IPS-NIHi11 (cell line): ENCODE data around the gene NADSYN1.
"Not testable (repeated sequence)": the region's sequence is repeated elsewhere in the genome, so short reads cannot be mapped to it uniquely, and the experiment has no call there.

Experiments used
- DNase-seq: peaks from one replicate; pipeline ENCODE4 v3.0.0; 2012; ENCODE audit warnings: mixed read lengths, low spot score

NADSYN1 gene

DNA sequence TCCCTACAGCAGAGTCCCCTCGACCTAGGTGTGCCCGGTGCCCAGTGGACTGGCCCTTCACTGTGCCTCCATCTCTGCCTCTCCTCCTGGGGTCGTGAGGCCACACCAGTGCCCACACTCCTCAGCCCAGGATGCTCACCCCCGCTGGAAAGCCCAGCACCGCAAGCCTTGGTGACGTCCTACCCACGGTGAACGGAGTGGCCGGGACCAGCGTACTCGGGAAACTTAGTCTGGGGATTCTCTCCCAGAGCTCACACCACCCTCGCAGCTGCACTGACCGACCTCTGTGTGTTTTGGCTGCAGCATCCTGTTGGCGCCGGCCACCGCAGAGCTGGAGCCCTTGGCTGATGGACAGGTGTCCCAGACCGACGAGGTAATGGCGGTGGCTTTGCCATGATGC is 38.5 kb downstream of the NADSYN1 start:
- DNase-seq = no peak

DNA sequence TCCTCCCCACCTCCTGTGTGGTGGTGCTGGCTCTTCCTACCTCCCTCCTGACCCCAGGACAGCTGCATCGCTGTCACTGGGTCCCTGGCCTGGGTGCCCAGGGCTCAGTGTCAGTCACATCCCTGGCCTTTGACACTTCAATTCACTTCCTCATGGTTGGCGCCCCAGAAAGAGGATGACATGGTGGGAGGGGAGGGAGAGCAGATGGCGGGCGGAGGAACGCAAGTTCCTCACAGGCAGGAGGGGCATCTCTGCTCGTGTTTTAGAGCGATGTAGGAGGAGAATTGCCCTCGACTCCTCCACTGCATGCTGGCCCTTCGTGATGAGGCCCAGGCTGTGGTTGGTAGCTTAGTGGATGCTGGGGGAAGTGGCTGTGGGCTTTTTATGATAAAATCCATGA is 38.9 kb downstream of the NADSYN1 start:
- DNase-seq = no peak

DNA sequence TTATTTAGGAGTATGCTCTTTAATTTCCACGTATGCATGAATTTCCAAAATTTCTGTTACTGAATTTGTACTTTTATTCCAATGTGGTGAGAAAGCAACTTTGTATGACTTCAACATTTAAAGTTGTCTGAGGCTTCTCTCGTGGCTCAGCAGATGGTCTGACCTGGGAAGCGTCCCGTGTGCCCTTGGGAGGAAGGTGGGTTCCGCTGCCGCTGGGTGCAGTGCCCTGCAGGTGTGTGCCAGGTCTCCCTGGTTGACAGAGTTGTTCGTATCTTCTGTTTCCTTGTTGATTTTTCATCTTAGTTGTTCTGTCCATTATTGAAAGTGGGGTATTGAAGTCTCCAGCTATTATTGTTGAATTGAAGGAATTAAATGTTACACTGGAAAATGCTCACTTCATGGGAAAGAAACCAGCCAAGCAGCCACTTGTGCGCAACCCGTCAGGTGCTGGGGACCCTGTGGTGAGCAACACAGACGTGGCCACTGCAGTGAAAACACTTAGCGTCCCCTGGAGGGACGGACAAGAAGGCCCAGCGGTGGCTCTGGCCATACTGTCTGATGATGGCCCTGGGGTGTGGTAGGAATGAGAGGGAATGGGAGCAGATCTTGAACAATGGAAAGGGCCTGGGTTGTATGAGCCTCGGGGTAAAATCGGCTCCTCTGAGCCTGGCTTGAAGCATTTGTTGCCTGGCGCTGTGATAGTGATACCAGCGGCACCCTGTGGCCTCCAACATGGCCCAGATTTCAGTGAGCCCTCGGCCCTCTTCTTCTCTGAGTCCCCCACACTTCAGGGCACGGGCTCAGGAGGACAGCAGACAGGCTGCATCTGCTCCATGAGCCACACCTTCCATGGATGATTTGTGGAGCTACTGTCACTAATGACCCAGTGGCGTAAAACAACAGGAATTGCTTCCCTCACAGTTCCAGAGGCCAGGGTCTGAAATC is 42.6 kb downstream of the NADSYN1 start:
- no peak for DNase-seq

DNA sequence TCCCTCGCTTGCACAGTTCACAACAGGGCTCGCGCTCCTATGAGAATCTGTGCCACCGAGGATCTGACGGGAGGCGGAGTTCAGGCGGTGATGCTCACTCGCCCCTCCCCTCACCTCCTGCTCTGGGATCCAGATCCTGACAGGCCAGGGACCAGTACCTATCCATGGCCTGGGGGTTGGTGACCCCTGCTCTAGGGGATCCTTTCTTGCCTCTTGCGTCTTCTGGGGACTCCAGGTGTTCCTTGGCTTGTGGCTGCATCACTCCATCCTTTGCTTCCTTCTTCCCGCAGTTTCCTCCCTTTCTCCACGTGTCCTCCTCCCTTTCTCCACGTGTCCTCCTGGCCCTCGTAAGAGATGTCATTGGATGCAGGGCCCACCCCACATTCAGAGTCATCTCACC is 43.4 kb downstream of the NADSYN1 start:
- no peak for DNase-seq

DNA sequence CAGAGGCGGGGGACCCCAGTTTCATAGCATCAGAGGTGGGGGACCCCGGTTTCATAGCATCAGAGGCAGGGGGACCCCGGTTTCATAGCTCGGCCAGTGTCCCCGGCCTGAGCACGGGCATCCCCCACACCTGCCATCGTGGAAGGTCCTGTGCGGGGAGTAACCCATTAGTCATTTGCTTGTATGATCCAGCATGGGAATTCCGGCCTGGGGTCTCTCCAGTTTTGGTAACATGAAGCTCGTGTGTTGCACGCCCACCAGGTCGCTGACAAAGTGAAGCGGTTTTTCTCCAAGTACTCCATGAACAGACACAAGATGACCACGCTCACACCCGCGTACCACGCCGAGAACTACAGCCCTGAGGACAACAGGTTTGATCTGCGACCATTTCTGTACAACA is 45.1 kb downstream of the NADSYN1 start:
- DNase-seq = no peak

DNA sequence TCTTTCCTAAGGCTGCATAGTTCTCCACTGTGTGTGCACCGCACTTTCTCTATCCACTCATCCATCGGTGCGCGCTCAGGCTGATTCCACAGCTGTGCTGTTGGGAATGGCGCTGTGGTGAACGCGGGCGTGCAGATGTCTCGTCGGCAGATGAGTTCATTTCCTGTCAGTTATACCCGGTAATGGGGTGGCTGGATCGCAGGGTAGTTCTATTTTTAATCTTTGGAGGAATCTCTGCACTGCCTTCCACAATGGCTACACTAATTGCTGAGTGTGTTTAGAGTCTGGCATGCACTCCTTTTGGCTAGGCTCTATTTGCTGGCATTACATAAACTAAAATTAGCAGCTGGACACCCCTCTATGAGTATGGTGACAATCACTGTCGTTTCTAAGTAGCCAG is 46.1 kb downstream of the NADSYN1 start:
- DNase-seq = no peak

DNA sequence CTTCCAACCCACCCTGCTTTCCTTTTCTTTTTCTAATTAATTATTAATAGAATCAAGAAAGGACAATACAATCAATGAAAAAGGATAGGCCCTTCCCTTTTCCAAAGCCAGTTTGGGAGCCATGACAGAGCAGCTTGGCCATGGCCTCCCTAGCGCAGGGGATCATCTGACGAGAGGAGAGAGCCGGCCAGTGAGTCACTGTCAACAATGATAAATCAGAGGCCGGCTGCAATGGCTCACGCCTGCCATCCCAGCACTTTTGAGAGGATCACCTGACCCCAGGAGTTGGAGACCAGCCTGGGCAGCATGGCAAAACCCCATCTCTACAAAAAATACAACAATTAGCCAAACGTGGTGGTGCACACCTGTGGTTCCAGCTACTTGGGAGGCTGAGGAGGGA is 46.5 kb downstream of the NADSYN1 start:
- no peak for DNase-seq

DNA sequence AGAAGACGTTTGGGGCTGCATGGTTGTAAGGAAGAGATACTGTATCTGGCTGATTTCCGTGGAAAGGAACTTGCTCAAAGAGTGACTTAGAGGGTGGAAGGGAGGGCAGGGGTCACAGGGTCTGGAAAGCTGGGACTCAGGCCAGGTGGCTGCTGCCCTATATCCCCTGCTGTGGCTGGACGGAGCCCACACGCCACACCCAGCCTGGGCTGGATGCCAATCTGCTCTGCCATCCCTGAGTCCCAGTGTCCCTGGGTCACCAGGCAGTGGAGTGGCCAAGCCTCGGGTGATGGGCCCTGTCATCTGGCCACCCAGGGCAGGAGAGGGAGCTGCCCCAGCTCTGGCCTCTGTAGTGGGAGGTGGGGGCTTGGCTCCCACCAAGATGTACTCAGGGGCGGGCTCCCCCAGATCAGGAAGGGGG is 47.6 kb downstream of the NADSYN1 start:
- no peak for DNase-seq

DNA sequence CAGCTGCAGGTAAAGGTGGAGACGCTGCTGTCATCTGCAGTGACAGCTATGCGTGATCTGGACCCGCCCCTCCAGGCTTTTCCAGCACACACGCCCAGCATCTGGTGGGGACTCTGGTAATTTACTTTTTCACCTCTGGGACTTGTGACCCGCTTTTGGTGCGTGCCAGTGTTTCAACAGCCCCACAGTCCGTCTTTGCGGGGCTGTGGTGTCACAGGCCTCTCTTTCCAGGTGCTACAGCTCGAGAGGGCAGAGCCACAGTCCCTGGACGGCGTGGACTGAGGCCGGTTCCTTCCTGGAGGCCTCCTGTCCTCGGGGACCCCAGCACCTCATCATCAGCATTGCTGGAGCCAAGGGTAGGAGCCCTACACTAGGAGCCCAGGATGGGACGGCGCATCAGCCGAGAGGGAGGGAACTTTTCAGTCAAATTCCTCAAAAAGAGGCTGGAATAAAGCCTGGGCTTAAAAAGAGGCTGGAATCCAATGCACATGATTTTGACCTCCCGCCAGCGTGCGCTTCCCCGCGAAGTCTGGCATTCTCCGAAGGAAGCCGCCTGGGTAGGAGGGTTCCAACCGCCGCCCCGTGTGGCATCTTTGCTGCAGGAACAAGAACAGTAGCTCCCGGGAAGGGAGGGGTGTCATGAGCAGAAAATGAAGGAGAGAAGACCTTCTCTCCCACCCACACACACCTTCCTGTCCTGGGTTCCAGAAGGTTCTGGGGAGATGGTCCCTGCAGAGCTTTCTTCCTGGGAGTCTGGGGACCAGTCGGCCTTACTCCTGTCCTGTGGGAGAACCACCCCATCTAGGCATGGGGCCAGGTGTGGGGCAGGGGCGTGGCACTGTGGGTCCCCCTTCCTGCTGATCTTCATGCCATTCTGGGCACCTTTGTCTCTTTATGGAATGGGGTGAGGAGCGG is 48.3 kb downstream of the NADSYN1 start:
- DNase-seq = no peak

DNA sequence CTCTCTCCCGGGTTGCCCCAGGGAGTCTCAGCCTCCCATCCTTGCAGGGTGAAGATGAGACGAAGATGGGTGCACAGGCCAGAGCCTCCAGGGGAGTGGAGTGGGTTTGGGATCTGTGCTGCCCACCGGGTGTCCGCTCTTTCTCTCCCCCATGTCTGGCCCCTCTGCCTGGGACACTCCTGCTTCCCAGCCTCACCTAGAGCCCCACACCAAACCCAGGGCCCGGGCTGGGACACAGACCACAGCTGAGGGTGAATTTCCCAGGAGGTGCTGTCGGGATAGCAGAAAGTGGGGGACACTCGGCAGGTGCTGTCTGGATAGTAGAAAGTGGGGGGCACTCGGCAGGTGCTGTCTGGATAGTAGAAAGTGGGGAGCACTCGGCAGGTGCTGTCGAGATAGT is 49.0 kb downstream of the NADSYN1 start:
- no peak for DNase-seq

DNA sequence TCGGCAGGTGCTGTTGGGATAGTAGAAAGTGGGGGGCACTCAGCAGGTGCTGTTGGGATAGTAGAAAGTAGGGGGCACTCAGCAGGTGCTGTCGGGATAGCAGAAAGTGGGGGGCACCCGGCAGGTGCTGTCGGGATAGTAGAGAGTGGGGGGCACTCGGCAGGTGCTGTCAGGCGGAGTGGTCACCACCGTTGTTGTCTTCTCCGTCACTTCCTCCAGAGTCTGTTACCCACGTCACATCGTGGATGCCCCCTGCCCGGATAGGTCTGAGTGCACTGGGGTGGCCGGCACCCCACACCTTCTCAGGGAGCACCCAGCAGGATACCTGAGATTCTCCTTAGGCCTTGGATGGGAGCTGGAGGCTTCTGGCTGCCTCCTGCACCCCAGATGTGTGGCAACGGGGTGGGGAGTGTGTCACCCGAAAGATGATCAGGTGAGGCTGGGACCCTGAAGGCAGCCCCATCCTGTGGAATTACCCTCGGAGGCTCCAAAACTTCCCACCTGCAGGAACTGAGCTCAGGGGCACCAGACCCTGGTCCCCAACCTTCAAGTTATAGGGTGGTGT is 50.0 kb downstream of the NADSYN1 start:
- no peak for DNase-seq

DNA sequence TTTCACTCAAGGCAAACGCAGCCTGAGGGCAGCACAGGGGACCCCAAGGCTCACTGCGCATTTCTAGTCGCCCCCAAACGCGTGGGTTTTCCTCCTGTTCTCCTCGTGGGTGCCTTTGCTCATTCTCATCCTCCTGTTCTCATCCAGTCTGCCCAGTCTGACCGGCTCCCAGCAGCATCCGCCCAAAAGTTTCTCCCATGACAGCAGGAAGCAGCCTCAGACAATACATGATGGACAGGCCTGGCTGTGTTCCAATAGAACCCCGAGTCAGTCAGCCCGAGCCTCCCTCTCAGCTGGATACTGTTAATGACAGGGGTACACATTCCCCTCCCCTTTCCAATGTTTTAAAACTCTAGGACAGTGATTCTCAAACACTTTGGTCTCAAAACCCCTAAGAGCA is 51.5 kb downstream of the NADSYN1 start:
- DNase-seq = peak; percentile 45

DNA sequence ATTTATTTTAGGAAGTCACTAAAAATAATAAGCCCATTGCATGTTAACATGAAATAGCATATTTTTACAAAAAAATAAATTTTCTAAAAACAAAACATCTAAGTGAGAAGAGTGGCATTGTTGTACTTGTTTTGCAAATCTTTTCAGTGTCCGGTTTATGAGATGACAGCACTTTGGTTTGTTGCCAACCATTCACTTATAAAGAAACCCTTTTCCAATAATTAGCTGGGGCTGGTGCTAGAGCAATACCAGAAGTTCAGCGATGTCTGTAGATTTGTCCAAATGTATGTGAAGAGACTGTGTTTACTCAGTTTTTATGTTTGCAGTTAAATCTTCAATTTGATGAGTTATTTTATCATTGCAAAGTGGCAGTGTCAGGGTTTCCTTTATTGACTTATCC is 52.0 kb downstream of the NADSYN1 start:
- DNase-seq = no peak

DNA sequence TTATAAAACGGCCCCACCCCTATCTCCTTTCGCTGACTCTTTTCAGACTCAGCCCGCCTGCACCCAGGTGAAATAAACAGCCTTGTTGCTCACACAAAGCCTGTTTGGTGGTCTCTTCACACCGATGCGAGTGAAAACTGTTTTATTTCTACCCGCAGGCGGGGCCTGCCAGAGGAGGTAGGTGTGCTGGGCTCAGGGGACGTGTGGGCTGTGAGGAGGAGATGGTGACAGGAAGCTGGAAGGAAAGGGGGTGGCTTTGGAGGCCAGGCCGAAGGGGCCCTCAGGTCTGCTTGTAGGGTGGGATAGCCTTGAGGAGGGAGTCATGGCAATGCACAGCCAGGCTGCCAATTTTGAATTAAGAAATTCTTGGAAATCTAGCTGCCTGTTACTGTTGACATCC is 52.8 kb downstream of the NADSYN1 start:
- no peak for DNase-seq

DNA sequence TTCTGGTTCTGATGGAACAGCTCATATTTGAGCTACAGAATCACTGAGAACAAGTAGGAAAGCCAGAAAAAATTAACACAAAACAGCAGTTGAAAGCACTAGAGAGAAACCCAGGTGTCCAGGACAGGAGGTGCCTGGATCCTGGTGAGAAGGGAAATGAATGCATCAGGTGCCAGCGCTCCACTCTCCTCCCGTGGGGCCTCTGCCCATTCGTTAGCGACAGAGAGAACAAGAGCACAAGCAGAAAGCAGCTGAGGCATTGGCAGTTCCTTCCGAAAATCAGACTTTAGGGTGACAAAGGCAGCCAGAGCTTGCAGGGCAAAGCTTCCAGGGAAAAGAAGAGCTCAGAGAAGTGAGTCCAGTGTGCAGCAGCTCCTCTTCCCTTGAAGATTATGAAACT is 54.1 kb downstream of the NADSYN1 start:
- DNase-seq = no peak

DNA sequence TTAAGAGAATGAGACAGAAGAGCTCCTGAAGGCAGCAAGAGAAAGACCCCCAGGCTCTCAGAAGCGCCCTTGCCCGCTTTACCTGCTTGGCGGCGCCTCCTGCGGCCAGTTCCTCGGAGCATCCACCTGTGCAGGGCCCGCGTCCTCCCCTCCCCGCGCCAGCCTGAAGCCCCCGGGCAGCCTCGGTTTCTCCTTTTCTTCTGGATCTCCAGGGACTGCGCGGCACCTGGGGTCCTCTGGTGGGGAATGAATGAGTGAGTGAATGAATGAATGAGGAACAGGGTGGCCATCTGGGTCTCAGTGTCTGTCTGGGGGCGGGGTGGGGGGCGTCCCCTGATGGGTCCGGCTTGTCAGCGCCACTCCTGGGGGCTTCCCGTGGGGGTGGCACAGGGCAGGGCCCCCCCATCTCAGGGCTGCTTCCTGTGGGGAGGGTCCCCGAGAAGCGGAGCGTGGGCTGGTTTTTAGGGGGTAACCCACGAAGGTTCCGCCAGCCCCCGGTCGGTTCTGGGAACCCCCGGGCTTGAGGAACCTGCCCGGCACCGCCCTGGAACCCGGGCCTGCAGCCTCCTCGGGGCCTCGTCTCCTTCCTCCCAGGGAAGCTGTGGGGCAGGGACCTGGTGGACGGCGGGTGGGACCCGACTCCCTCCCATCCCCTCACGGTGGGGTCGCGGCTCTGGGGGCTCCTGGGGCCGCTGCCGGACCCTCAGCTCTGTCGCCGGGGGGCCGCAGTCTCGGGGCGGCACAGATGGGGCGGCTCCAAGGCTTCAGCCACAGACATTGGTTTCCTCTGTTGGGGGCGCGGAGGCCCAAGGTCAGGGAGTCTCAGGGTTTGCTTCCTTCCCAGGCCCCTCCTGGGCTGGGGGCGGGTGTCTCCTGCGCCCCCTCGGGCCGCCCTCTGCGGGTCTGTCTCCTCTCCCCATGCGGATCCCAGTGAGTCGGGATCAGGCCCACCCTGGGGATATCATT is 65.8 kb downstream of the NADSYN1 start:
- no peak for DNase-seq

DNA sequence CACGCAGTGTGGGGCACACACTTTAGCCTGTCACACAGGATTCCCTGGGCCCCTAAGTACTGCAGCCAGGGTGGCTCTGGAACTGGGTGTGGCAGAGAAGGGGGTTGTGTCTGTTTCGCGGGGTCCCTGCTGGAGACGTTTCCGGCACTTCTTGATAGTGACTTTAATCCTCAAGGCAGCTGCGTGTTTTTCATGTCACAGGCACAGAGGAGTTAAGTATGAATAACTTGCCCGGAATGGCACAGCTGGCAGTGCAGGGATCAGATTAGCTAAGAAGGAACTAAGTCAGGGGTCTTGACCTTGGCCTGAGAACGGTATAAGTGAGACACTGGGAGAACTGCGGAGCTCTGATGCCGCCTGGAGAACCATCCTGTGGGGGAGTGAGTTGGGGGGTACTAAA is 66.5 kb downstream of the NADSYN1 start:
- no peak for DNase-seq

DNA sequence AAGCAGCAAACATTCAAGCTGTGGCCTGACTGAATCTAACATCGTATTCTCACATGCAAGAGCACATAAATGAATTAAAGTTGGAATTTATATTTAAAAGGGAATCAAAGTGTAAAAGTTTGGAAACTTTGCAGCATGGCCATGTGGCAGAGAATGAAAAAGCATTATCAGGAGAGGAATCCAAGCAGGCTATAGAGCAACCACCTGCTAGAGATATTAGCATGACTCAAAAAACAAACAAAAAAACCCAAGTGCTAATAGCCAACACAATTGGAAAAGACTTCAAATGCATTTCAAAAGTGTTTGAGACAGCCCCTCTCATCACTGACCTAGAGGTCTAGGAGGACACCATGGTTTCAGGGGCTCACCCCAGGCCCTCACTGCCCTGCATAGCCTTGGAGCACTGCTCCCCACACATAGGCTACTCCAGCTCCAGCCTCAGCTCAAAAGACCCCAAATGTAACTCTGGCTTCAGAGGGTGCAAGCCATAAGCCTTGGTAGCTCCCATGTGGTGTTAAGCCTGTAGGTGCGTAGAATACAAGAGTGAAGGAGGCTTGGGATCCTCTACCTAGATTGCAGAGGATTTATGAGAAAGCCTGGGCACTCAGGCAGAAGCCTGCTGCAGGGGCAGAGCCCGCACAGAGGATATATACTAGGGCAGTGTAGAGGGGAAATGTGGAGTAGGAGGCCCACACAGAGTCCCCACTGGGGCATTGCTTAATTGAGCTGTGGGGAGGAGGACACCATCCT is 72.4 kb downstream of the NADSYN1 start:
- no peak for DNase-seq

DNA sequence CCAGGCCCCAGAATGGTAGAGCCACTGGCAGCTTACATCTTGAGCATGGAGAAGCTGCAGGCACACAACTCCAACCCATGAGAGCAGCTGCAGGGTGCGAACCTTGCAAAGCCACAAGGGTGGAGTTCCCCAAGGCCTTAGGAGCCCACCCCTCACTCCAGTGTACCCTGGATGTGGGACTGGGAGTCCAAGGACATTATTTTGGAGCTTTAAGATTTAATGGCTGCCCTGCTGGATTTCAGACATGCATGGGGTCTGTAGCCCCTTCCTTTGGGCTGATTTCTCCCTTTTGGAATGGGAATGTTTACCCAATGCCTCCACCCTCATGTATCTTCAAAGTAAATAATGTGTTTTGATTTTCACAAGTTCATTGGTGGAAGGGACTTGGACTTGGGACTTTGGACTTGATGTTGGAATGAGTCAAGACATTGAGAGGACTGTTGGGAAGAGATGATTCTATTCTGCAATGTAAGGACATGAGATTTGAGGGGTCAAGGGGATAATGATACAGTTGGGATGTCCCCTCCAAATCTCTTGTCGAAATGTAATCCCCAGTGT is 73.0 kb downstream of the NADSYN1 start:
- no peak for DNase-seq

DNA sequence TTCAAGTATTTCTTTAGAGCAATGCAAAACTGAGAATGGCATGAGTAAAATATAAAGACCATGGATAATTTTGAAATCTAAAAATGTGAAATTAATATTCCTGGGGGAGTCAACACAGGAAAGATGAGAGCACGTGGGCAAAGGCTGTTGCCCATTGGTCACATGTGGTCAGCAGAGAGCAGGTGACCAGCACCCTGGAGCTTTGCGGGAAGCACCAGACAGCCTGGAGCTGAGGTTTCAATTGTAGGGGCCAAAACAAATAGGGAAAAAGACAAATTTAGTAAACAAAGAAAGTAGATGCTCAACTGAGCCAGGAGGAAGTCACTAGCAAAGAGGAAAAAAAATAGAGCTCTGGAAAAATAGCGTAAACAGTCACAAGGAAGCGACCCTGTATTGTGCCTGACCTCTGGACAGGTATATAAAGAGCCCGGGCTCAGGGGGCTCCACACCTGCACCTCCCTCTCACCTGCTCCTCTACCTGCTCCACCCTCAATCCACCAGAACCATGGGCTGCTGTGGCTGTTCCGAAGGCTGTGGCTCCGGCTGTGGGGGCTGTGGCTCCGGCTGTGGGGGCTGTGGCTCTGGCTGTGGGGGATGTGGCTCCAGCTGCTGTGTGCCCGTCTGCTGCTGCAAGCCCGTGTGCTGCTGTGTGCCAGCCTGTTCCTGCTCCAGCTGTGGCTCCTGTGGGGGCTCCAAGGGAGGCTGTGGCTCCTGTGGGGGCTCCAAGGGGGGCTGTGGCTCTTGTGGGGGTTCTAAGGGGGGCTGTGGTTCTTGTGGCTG is 74.0 kb downstream of the NADSYN1 start, which contains the start of gene KRTAP5-7:
TSS of gene KRTAP5-7 (plus strand) at position 472 of the 780 bp plus-strand sequence. CDS start at position 506, 34 bp downstream.
- not testable (repeated sequence) for DNase-seq
